HUES48 (cell line): ENCODE results near the gene FITM2.

Experiments
- H3K27ac ChIP-seq: one replicate; pipeline ENCODE4 v1.7.0; 2013; ENCODE audit warnings: low read depth, low read length, inconsistent platforms
- H3K27me3 ChIP-seq: 2 replicates; pipeline ENCODE4 v1.6.1; 2013; ENCODE audit warnings: mild to moderate bottlenecking, low read length; ENCODE audit not compliant: control insufficient read depth, insufficient read depth
- H3K36me3 ChIP-seq: 2 replicates; pipeline ENCODE4 v1.6.1; 2013; ENCODE audit warnings: low read length; ENCODE audit not compliant: control insufficient read depth, insufficient read depth
- H3K4me1 ChIP-seq: 2 replicates; pipeline ENCODE4 v1.6.1; 2013; ENCODE audit warnings: mild to moderate bottlenecking, low read length; ENCODE audit not compliant: control insufficient read depth, insufficient read depth
- H3K4me3 ChIP-seq: 2 replicates; pipeline ENCODE4 v1.5.1; 2013; ENCODE audit warnings: mild to moderate bottlenecking, low read depth, low read length
- H3K9ac ChIP-seq: 2 replicates; pipeline ENCODE4 v1.6.1; 2013; ENCODE audit warnings: mild to moderate bottlenecking, low read depth, low read length, moderate library complexity
- H3K9me3 ChIP-seq: 2 replicates; pipeline ENCODE4 v1.6.1; 2013; ENCODE audit warnings: low read length; ENCODE audit not compliant: control insufficient read depth, insufficient read depth

Gene FITM2

DNA sequence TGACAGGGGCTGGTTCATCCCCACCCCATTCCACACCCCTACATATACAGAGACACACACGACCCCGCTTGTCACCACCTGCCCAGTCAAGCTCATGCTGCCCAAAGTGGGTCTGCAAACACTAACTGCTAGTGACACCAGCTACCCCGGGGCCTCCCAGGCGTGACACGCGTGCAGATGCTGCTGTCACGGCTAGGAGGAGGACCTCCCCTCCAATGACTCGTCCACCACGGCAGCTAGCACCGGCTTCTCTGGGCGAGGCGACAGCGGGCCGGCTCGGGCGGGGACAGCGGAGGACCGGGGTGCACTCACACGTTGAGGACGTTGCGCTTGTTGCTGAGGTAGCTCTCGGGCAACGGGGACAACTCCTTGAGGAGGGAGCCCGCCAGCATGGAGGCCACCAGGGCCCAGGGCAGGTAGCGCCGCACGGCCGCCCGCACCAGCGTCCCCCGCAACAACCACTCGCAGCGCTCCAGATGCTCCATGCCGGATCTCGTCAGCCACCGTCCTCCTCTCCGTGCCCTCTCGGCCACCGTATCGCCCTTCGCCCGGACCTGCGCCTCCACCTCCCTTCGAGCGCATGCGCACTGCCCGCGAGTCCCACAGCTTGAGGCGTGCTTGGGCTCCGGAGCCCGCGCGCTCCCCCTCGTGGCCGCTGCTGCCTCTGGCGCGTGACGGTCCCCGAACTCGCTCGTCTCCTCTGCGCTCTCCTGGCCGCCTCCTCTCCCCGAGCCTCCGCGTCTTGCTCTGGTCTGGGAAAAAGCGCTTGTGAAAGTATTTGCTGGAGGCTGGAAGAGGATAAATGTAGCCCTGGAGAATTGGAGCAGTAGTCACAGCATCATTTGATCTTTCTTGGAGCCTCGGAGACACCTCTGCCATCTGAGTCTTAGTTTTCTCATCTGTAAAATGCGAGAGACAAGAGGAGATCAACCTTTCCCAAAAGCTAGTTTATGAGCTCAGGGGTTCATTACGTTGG is at the start of gene FITM2:
Gene FITM2 (minus strand): TSS at position 539 of the 976 bp plus-strand sequence. CDS start 54 bp downstream, at position 485.
- 0 out of 2 replicates have a peak, but pooled peaks cover 4% of the 10 kb centered on the region for H3K4me1 ChIP-seq
- H3K27me3 ChIP-seq = peaks cover 11% of the 10 kb centered on the region
- peak within 1 kb of the TSS; percentile 67; the same call in 1 of the 2 replicates for H3K9ac ChIP-seq
- H3K27ac ChIP-seq = no peak within 1 kb of the TSS
- no peaks in the 10 kb centered on the region for H3K9me3 ChIP-seq
- no peaks in the 10 kb centered on the region for H3K36me3 ChIP-seq
- peak within 1 kb of the TSS; percentile 89 for H3K4me3 ChIP-seq

- Histone ChIP-seq H3K27me3 (no peaks in the 10 kb centered on the region; the same call in 1 of the 2 replicates), H3K9me3 (no peaks in the 10 kb centered on the region), H3K27ac (no peak overlapping the region), H3K36me3 (no peaks in the 10 kb centered on the region), H3K4me1 (no peaks in the 10 kb centered on the region), H3K4me3 (no peak overlapping the region), H3K9ac (no peak overlapping the region)
Observed at GRCh38 chr20:44360221-44360620, 49.2 kb upstream of the FITM2 start.

GRCh38 chr20:44358776-44359175 is 47.8 kb upstream of the FITM2 start:
- Histone ChIP-seq H3K27ac (no peak overlapping the region), H3K27me3 (no peaks in the 10 kb centered on the region; the same call in 1 of the 2 replicates), H3K36me3 (no peaks in the 10 kb centered on the region), H3K4me3 (no peak overlapping the region), H3K9me3 (no peaks in the 10 kb centered on the region), H3K9ac (no peak overlapping the region), H3K4me1 (no peaks in the 10 kb centered on the region)

DNA sequence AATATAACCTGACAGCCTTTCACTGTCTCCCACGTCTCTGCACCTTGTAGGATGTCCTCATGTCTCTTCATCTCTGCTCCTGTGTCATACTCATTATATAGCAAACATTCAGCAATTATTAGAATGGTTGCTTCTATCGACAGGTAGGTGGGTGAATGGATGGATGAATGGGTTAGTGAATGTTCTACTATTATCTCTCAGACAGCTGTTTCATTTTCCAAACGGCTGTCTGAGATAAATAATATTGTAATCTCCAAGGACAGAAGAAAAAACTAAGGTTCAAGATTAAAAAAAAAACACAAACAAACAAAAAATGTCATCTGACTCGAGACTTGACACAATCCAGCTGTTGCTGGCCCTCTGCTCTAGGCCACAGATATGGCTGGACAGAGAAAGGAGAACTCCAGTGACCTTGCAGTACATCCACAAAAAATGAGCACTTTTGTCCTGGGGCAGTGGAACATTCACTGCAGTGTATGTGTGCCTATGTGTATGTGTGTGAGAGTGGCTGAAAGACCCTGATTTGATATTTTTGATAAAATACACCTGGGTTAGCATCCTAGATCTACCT is 46.6 kb upstream of the FITM2 start:
- no peak overlapping the region for H3K9ac ChIP-seq
- H3K4me1 ChIP-seq = no peaks in the 10 kb centered on the region
- no peak overlapping the region for H3K27ac ChIP-seq
- H3K9me3 ChIP-seq = no peaks in the 10 kb centered on the region
- no peaks in the 10 kb centered on the region; the same call in 1 of the 2 replicates for H3K27me3 ChIP-seq
- no peaks in the 10 kb centered on the region for H3K36me3 ChIP-seq
- no peak overlapping the region for H3K4me3 ChIP-seq

- no peak overlapping the region for H3K9ac ChIP-seq
- H3K36me3 ChIP-seq = no peaks in the 10 kb centered on the region
- no peak overlapping the region for H3K4me3 ChIP-seq
- H3K9me3 ChIP-seq = no peaks in the 10 kb centered on the region
- H3K27ac ChIP-seq = no peak overlapping the region
- H3K4me1 ChIP-seq = no peaks in the 10 kb centered on the region; the same call in 1 of the 2 replicates
- H3K27me3 ChIP-seq = no peaks in the 10 kb centered on the region; the same call in 1 of the 2 replicates
Observed at GRCh38 chr20:44357020-44357419, 46.0 kb upstream of the FITM2 start.

GRCh38 chr20:44356353-44356723 is 45.3 kb upstream of the FITM2 start:
- Histone ChIP-seq H3K27ac (peak overlapping the region; percentile 33), H3K9me3 (no peaks in the 10 kb centered on the region), H3K4me3 (no peak overlapping the region), H3K27me3 (no peaks in the 10 kb centered on the region; the same call in 1 of the 2 replicates), H3K4me1 (no peaks in the 10 kb centered on the region; the same call in 1 of the 2 replicates), H3K36me3 (no peaks in the 10 kb centered on the region), H3K9ac (no peak overlapping the region)

DNA sequence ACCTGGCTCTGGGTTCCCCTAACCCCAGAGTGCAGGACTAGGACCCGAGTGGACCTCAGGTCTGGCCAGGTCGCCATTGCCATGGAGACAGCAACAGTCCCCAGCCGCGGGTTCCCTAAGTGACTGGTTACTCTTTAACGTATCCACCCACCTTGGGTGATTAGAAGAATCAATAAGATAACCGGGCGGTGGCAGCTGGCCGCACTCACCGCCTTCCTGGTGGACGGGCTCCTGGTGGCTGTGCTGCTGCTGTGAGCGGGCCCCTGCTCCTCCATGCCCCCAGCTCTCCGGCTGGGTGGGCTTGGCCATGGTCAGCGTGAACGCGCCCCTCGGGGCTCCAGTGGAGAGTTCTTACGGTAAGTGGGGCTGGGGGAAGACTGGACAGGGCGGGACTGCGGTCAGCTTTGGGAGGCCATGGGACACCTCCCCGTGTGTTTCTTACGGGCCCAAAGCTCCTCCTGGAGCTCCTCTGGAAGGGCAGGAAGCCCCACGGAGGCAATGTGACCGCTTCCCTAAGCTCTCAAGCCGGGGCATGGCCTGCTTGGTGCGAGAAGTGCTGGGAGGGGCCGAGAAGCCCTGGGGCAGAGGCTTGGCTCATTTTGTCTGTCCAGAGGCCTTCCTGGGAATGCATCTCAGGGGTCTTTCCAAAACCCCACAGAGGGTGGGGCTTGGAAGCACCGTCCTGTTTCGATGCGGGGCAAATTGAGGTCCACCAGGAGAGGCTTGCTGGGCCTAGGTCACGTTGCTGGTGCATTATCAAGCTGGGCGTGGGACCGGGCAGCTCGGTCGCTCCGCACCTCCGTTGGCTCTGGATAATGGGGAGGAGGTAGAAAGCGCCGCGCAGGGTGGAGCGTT is 44.7 kb upstream of the FITM2 start, which contains the start of gene HNF4A:
Gene HNF4A (plus strand): TSS at position 202 of the 855 bp plus-strand sequence. CDS start 106 bp downstream, at position 308.
- H3K4me1 ChIP-seq = no peaks in the 10 kb centered on the region; the same call in 1 of the 2 replicates
- H3K9me3 ChIP-seq = no peaks in the 10 kb centered on the region
- H3K4me3 ChIP-seq = no peak within 1 kb of the TSS
- peak within 1 kb of the TSS; percentile 33 for H3K27ac ChIP-seq
- H3K36me3 ChIP-seq = no peaks in the 10 kb centered on the region
- no peaks in the 10 kb centered on the region; the same call in 1 of the 2 replicates for H3K27me3 ChIP-seq
- H3K9ac ChIP-seq = no peak within 1 kb of the TSS

GRCh38 chr20:44354979-44355497 is 44.0 kb upstream of the FITM2 start:
- no peaks in the 10 kb centered on the region for H3K9me3 ChIP-seq
- H3K9ac ChIP-seq = no peak overlapping the region
- H3K4me3 ChIP-seq = no peak overlapping the region
- no peak overlapping the region for H3K27ac ChIP-seq
- no peaks in the 10 kb centered on the region; the same call in 1 of the 2 replicates for H3K27me3 ChIP-seq
- H3K36me3 ChIP-seq = no peaks in the 10 kb centered on the region
- no peaks in the 10 kb centered on the region; the same call in 1 of the 2 replicates for H3K4me1 ChIP-seq

DNA sequence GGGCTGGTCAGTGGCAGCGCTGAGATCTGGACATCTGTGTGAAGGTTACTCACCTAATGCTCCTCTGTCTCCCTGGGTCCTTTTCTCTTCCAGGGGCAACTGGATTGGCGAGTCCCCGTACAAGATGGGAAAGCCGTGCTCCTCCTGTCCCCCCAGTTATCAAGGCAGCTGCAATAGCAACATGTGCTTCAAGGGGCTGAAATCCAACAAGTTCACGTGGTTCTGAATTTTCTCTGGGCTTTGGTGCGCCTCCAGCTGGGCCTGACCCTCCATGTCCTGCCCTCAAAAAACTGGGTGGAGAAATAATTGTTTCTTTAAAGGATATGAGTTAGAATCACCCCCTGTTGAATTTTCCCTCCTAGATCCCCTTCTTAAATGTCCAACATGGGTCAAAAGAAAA is 39.6 kb upstream of the FITM2 start:
- no peak overlapping the region for H3K27ac ChIP-seq
- no peaks in the 10 kb centered on the region; the same call in 1 of the 2 replicates for H3K4me1 ChIP-seq
- no peaks in the 10 kb centered on the region for H3K27me3 ChIP-seq
- H3K9me3 ChIP-seq = no peaks in the 10 kb centered on the region
- H3K9ac ChIP-seq = no peak overlapping the region
- no peak overlapping the region for H3K4me3 ChIP-seq
- H3K36me3 ChIP-seq = no peaks in the 10 kb centered on the region

DNA sequence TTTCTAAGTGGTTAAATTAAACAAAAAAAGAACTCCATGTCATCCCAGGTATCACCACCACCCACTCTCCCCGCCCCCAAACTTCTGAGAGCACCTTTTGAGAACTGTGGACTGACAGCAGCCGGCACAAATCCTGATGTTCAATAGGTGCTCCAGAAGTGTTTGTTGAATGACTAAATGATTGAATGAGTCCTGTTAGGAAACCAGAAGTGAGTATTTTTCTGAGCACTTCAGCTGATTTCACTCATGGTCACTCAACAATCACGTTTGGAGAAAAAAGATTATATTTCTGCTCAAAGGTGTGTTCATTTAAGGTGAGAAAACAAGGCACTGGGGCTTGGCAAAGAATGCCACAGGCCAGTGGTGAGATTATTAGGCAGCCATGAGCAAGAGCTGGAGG is 38.3 kb upstream of the FITM2 start:
- H3K9ac ChIP-seq = no peak overlapping the region
- H3K4me3 ChIP-seq = no peak overlapping the region
- H3K4me1 ChIP-seq = no peaks in the 10 kb centered on the region; the same call in 1 of the 2 replicates
- H3K27ac ChIP-seq = no peak overlapping the region
- H3K9me3 ChIP-seq = no peaks in the 10 kb centered on the region
- H3K27me3 ChIP-seq = no peaks in the 10 kb centered on the region
- no peaks in the 10 kb centered on the region for H3K36me3 ChIP-seq
